Caco-2 (cell line): ENCODE measurements around the gene NABP2. TPM values are rescaled to one million over a fixed set of nuclear protein-coding genes. Genes with fewer than 3 reads are reported as not detected.
A peak's percentile ranks its signal among the peaks of the same experiment; 100 is the strongest.

Experiments used
- BruUV-seq: library from RNA; stranded (reverse); fragments of 400-500 nt; replicated peaks from 2 replicates; lab custom pipeline; 2021; lab: Mats Ljungman, UMichigan
- CTCF ChIA-PET: fragments of 300-600 bp; sonication (Branson Sonifier 250); formaldehyde crosslinking; loops from one replicate; lab custom pipeline; 2022; ENCODE audit warnings: antibody characterized with exemption; lab: Charles Lee
- POLR2A ChIA-PET: fragments of 300-600 bp; sonication (Branson Sonifier 250); formaldehyde crosslinking; loops from one replicate; lab custom pipeline; 2022; ENCODE audit warnings: antibody characterized with exemption; lab: Charles Lee
- DNase-seq, 2 experiments: peaks; one replicate each; pipeline versions ENCODE4 v3.0.0 to v3.0.0-alpha.2; 2020 to 2022
- H3K27me3 ChIP-seq: replicated peaks from 2 replicates; pipeline ENCODE4 v1.6.0; 2011; ENCODE audit warnings: low read length; ENCODE audit not compliant: control insufficient read depth, insufficient read depth
- H3K36me3 ChIP-seq: 2 replicates; pipeline ENCODE4 v1.5.1; 2011; ENCODE audit warnings: low read length; ENCODE audit not compliant: control insufficient read depth, insufficient read depth
- H3K4me1 ChIP-seq: fragments of 250-450 bp; sonication (Bioruptor Pico); 2 replicates; pipeline ENCODE4 v1.5.1; 2020; ENCODE audit warnings: mild to moderate bottlenecking
- H3K4me3 ChIP-seq: 2 replicates; pipeline ENCODE4 v1.5.1; 2011; ENCODE audit warnings: low read depth, mild to moderate bottlenecking, control low read depth, low read length
- H3K9me3 ChIP-seq: fragments of 250-450 bp; sonication (Bioruptor Pico); 2 replicates; pipeline ENCODE4 v1.5.1; 2020; ENCODE audit warnings: mild to moderate bottlenecking, moderate library complexity
- H3K27ac Mint-ChIP-seq: one replicate; pipeline ENCODE4 v1.8.0; 2022; ENCODE audit warnings: mixed read lengths; ENCODE audit not compliant: unreplicated experiment
- H3K27me3 Mint-ChIP-seq: one replicate; pipeline ENCODE4 v1.8.0; 2022; ENCODE audit warnings: mixed read lengths; ENCODE audit not compliant: insufficient read depth, unreplicated experiment
- H3K36me3 Mint-ChIP-seq: one replicate; pipeline ENCODE4 v1.8.0; 2022; ENCODE audit warnings: mild to moderate bottlenecking, mixed read lengths; ENCODE audit not compliant: insufficient read depth, unreplicated experiment
- H3K4me1 Mint-ChIP-seq: one replicate; pipeline ENCODE4 v1.8.0; 2022; ENCODE audit warnings: low read depth, mixed read lengths; ENCODE audit not compliant: unreplicated experiment
- H3K4me3 Mint-ChIP-seq: one replicate; pipeline ENCODE4 v1.8.0; 2022; ENCODE audit warnings: mild to moderate bottlenecking, moderate library complexity, mixed read lengths; ENCODE audit not compliant: unreplicated experiment
- H3K9me3 Mint-ChIP-seq: one replicate; pipeline ENCODE4 v1.8.0; 2022; ENCODE audit warnings: mixed read lengths; ENCODE audit not compliant: unreplicated experiment
- intact Hi-C: fragments of 100-400 bp; cut with micrococcal nuclease; formaldehyde crosslinking; loops from one replicate; pipeline ENCODE4 v1.10.0; 2022; ENCODE audit not compliant: unreplicated experiment
- total RNA-seq: library from RNA; stranded (reverse); gene quantifications from 2 replicates; pipeline ENCODE4 v1.2.3, GENCODE V29; 2022
- TF ChIP-seq, protein P1 (sequence below), 2 experiments: fragments of 200-600 bp in 1 of 2; IDR thresholded peaks; 1 replicate in 1 of 2; 2 replicates in 1 of 2; pipeline versions ENCODE4 v1.5.1 to v1.8.0; 2011 to 2022; ENCODE audit warnings: antibody characterized with exemption in 1 of 2, control low read depth in 1 of 2, inconsistent platforms in 1 of 2, low read depth in 1 of 2, low read length in 1 of 2, mild to moderate bottlenecking in 1 of 2, moderate library complexity in 1 of 2; ENCODE audit not compliant: insufficient read depth in 1 of 2, severe bottlenecking in 1 of 2, unreplicated experiment in 1 of 2

NABP2 gene
- total RNA-seq, 1 experiment from 2014 or later: 32.1 TPM

DNA sequence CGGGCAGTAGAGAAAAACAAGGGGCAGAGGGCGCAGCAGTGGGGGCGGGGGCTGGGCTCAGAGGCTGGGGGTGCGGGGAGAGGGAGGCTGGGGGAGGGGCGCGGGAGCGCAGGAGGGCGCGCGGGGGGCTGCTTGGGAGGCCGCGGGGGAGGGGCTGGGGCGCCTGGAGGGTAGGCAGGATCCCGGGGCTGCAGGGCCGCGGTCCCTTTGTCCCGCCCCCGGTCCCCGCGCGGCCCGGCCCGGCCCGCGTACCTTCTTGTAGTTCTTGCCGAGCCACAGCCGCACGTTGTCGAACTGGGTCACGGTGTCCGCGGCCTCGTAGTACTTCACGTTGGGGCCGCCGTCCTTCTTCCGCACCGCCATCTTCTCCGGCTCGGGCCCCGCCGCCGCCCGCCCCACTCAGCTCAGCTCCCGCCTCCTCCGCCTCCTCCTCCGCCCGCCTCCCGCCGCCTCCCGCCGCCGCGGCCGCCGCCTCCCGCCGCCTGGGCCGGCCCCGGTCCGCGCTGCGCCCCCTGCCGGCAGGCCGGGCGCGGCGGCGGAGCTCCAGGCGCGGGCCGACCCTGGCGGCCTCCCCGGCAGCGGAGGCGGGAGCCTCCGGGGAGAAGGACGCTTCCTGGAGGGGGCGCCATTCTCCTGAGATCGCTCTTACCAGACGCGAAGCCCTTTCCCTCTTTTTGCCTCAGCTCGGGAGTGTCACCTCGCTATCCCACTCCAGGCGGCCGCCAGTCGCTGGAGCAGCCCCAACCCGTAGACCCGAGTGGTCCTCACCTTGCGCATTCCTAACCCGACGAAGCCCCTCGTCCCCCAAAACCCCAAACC is 34.8 kb upstream of the NABP2 start, which contains the start of gene SMARCC2:
Gene SMARCC2 (minus strand): TSS at position 385 of the 819 bp plus-strand sequence. CDS start 22 bp downstream, at position 363.
- TF ChIP-seq, protein P1, sequence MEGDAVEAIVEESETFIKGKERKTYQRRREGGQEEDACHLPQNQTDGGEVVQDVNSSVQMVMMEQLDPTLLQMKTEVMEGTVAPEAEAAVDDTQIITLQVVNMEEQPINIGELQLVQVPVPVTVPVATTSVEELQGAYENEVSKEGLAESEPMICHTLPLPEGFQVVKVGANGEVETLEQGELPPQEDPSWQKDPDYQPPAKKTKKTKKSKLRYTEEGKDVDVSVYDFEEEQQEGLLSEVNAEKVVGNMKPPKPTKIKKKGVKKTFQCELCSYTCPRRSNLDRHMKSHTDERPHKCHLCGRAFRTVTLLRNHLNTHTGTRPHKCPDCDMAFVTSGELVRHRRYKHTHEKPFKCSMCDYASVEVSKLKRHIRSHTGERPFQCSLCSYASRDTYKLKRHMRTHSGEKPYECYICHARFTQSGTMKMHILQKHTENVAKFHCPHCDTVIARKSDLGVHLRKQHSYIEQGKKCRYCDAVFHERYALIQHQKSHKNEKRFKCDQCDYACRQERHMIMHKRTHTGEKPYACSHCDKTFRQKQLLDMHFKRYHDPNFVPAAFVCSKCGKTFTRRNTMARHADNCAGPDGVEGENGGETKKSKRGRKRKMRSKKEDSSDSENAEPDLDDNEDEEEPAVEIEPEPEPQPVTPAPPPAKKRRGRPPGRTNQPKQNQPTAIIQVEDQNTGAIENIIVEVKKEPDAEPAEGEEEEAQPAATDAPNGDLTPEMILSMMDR (IDR thresholded peaks at IDR 0.05; ENCODE audit: insufficient read depth in 1 of 2, low read depth in 1 of 2, low read length in 1 of 2, severe bottlenecking in 1 of 2, unreplicated experiment in 1 of 2): peak; percentile 73 to 74
- H3K27me3 ChIP-seq: no peaks in the 10 kb centered on the region
- peaks cover 19% of the 10 kb centered on the region for H3K4me1 ChIP-seq
- ChIA-PET POLR2A (interaction anchor here (0.7 to 2.3 kb wide), 11 partner anchors 17 to 127 kb away, joined by 3 to 20 read pairs (median 5); partner anchors contain the start of genes CNPY2, COQ10A, ESYT1 and MYL6), CTCF (interaction anchor here (0.6 to 3.8 kb wide), 28 partner anchors 8 to 451 kb away, joined by 3 to 99 read pairs (median 4); partner anchors contain the start of genes ANKRD52, CNPY2, COQ10A and ESYT1)
- H3K36me3 Mint-ChIP-seq: peaks cover 47% of the 10 kb centered on the region
- H3K27ac Mint-ChIP-seq: peak within 1 kb of the TSS; percentile 98
- intact Hi-C loops: loop anchor here (1.0 to 2.0 kb wide), 2 partner anchors 30 to 63 kb away; no protein-coding TSS in a partner anchor
- peaks cover 3% of the 10 kb centered on the region; the same call in 1 of the 2 replicates for H3K36me3 ChIP-seq
- peak within 1 kb of the TSS; percentile 97 for H3K4me3 Mint-ChIP-seq
- peaks cover 3% of the 10 kb centered on the region for H3K27me3 Mint-ChIP-seq
- BruUV-seq: no TSS peak
- H3K9me3 ChIP-seq: no peaks in the 10 kb centered on the region
- peak within 1 kb of the TSS; percentile 49 for H3K4me3 ChIP-seq
- no peaks in the 10 kb centered on the region for H3K9me3 Mint-ChIP-seq
- peaks cover 29% of the 10 kb centered on the region for H3K4me1 Mint-ChIP-seq
- DNase-seq: peak; percentile 92 to 94

DNA sequence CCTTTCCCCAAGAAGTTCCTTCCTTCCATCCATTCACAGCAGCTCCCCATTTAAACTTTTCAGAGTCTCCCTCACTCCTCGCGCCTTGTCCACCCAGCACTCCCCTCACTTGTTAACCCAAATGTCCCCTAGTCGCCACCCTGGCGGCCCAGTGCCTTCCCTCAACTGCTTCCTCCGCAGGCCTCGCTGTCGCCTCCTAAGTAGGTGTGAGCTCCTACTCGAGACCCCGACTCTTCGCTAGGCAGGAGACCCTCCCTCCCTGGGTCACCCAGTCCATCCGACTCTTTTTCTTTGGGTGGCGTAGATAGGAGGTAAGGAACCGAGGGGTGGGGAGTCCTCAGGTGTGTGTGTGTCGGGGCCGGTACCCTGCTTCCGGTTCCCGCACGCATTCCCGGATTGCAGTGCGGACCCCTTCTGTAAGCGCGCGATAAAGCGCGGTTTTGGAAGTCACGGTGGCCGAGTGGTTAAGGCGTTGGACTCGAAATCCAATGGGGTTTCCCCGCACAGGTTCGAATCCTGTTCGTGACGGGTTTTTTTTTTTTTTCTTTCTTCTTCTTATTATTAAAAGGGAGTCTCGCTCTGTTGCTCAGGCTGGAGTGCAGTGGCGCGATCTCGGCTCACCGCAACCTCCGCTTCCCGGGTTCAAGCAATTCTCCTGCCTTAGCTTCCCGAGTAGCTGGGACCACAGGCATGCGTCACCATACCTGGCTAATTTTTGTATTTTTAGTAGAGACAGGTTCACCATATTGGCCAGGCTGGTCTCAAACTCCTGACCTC is 34.0 kb upstream of the NABP2 start:
- peak overlapping the region; percentile 49 for H3K4me3 ChIP-seq
- POLR2A ChIA-PET: interaction anchor here (0.7 to 2.3 kb wide), 11 partner anchors 15 to 126 kb away, joined by 3 to 20 read pairs (median 7); partner anchors contain the start of genes CNPY2, COQ10A, ESYT1 and MYL6
- peaks cover 3% of the 10 kb centered on the region; the same call in 1 of the 2 replicates for H3K36me3 ChIP-seq
- Mint-ChIP-seq H3K9me3 (no peaks in the 10 kb centered on the region), H3K4me1 (peaks cover 35% of the 10 kb centered on the region), H3K4me3 (peak overlapping the region; percentile 97), H3K27ac (peak overlapping the region; percentile 98), H3K27me3 (peaks cover 3% of the 10 kb centered on the region), H3K36me3 (peaks cover 39% of the 10 kb centered on the region)
- TF ChIP-seq, protein P1 (IDR thresholded peaks at IDR 0.05; ENCODE audit: insufficient read depth in 1 of 2, low read depth in 1 of 2, low read length in 1 of 2, severe bottlenecking in 1 of 2, unreplicated experiment in 1 of 2): peak in 1 of 2 experiments; percentile 30
- intact Hi-C loops: loop anchor here (1.0 to 5.0 kb wide), 6 partner anchors 31 to 277 kb away; partner anchors contain the start of genes CS and SPRYD4
- no peaks in the 10 kb centered on the region for H3K27me3 ChIP-seq
- H3K4me1 ChIP-seq: peaks cover 19% of the 10 kb centered on the region
- no peaks in the 10 kb centered on the region for H3K9me3 ChIP-seq
- CTCF ChIA-PET: interaction anchor here (0.6 to 3.8 kb wide), 24 partner anchors 12 to 451 kb away, joined by 3 to 99 read pairs (median 5); partner anchors contain the start of genes ANKRD52, CNPY2, ESYT1 and MYL6
- DNase-seq: peak; percentile 88 to 96
- TSS peak; percentile 71 for BruUV-seq
